ENCODE measurements around the gene PLXNA2. TPM values are rescaled to one million over a fixed set of nuclear protein-coding genes. Genes with fewer than 3 reads are reported as not detected.

PLXNA2 gene
- total RNA-seq, 1 experiment from 2014 or later = 0.89 TPM

DNA sequence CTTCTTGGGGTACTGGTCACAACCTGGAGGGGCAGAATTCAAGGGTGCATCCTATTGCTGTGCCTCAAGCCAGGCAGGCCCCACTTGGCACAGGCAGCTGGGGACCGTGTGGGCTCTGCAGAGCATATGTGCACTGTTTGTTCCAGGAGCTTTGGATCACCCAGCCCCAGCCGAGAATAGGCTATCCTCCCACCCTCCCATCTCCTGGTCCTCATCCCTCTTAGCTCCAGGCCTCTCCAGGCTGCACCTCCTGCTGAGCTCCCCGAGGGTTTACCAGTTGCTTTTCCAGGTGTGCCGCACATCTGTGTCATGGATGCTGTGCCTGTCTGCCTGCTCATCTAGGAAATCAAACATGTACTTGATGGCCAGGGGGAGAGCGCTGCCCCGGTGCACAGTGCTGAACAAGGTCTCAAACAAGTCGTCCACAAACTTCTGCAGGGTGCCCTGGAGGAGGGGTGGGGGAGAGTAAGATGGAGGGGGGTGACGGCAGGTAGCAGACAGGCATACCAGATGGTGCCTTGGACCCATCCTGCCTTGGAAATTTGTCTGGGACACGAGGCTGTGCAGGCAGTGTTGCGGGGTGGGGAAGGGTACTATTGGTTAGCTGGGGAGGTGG is 212.8 kb downstream of the PLXNA2 start:
- BruUV-seq (replicated peaks) = no TSS peak
- ATAC-seq (no peak), DNase-seq (ENCODE audit: low read depth, low spot score) (no peak)
- intact Hi-C loops (cut with micrococcal nuclease) = no loop called here
- CTCF ChIA-PET = interaction anchor here (2.0 kb wide), 1 partner anchor 9 kb away, joined by 4 read pairs; no protein-coding TSS in a partner anchor
- Histone ChIP-seq H2AFZ (ENCODE audit: low read depth, low read length, poor library complexity, severe bottlenecking) (no peak overlapping the region), H3K9ac (ENCODE audit: low read length) (no peak overlapping the region), H4K20me1 (ENCODE audit: insufficient read depth) (no peaks in the 10 kb centered on the region), H3K9me2 (ENCODE audit: insufficient read depth) (no peaks in the 10 kb centered on the region), H3K79me2 (ENCODE audit: insufficient read depth, low read length) (no peaks in the 10 kb centered on the region), H3K27ac (ENCODE audit: low read depth, low read length) (no peak overlapping the region), H3K4me1 (ENCODE audit: control insufficient read depth in 1 of 2, insufficient read depth in 2 of 2, low read length in 2 of 2) (no peaks in the 10 kb centered on the region), H3K27me3 (ENCODE audit: insufficient read depth, low read length) (no peaks in the 10 kb centered on the region; the same call in none of the 2 replicates), H3K36me3 (ENCODE audit: control insufficient read depth in 1 of 2, insufficient read depth in 2 of 2, low read length in 2 of 2) (no peaks in the 10 kb centered on the region), H3K9me3 (ENCODE audit: control insufficient read depth in 1 of 2, insufficient read depth in 1 of 2, low read depth in 1 of 2, low read length in 2 of 2) (no peaks in the 10 kb centered on the region), H3K4me2 (ENCODE audit: low read length) (no peak overlapping the region), H3K4me3 (replicated peaks in 1 of 2; ENCODE audit: low read depth in 1 of 2, low read length in 2 of 2) (no peak overlapping the region)
- TF ChIP-seq, protein P1, sequence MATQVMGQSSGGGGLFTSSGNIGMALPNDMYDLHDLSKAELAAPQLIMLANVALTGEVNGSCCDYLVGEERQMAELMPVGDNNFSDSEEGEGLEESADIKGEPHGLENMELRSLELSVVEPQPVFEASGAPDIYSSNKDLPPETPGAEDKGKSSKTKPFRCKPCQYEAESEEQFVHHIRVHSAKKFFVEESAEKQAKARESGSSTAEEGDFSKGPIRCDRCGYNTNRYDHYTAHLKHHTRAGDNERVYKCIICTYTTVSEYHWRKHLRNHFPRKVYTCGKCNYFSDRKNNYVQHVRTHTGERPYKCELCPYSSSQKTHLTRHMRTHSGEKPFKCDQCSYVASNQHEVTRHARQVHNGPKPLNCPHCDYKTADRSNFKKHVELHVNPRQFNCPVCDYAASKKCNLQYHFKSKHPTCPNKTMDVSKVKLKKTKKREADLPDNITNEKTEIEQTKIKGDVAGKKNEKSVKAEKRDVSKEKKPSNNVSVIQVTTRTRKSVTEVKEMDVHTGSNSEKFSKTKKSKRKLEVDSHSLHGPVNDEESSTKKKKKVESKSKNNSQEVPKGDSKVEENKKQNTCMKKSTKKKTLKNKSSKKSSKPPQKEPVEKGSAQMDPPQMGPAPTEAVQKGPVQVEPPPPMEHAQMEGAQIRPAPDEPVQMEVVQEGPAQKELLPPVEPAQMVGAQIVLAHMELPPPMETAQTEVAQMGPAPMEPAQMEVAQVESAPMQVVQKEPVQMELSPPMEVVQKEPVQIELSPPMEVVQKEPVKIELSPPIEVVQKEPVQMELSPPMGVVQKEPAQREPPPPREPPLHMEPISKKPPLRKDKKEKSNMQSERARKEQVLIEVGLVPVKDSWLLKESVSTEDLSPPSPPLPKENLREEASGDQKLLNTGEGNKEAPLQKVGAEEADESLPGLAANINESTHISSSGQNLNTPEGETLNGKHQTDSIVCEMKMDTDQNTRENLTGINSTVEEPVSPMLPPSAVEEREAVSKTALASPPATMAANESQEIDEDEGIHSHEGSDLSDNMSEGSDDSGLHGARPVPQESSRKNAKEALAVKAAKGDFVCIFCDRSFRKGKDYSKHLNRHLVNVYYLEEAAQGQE (IDR thresholded peaks at IDR 0.05; ENCODE audit: low read depth) = no peak
- TF ChIP-seq YY1 (IDR thresholded peaks at IDR 0.05; ENCODE audit: extremely low read depth, insufficient replicate concordance, low read depth, low read length) (no peak), ELF1 (IDR thresholded peaks at IDR 0.05; ENCODE audit: borderline replicate concordance, low read depth) (no peak), EGR1 (IDR thresholded peaks at IDR 0.05; ENCODE audit: low read depth) (no peak), ZFX (IDR thresholded peaks at IDR 0.05) (no peak), SIN3A (IDR thresholded peaks at IDR 0.05; ENCODE audit: low read depth) (no peak), TCF7L2 (IDR thresholded peaks at IDR 0.05; ENCODE audit: borderline replicate concordance, extremely low read depth, insufficient read depth, insufficient read length) (no peak), EZH2 (IDR thresholded peaks at IDR 0.05) (no peak), POLR2A (IDR thresholded peaks at IDR 0.05; ENCODE audit: borderline replicate concordance, extremely low read depth, insufficient read depth, insufficient read length) (no peak), FOSL1 (IDR thresholded peaks at IDR 0.05; ENCODE audit: low read depth) (no peak), SP1 (IDR thresholded peaks at IDR 0.05; ENCODE audit: low read depth) (no peak), JUND (IDR thresholded peaks at IDR 0.05) (no peak)
- TF ChIP-seq, protein P2, sequence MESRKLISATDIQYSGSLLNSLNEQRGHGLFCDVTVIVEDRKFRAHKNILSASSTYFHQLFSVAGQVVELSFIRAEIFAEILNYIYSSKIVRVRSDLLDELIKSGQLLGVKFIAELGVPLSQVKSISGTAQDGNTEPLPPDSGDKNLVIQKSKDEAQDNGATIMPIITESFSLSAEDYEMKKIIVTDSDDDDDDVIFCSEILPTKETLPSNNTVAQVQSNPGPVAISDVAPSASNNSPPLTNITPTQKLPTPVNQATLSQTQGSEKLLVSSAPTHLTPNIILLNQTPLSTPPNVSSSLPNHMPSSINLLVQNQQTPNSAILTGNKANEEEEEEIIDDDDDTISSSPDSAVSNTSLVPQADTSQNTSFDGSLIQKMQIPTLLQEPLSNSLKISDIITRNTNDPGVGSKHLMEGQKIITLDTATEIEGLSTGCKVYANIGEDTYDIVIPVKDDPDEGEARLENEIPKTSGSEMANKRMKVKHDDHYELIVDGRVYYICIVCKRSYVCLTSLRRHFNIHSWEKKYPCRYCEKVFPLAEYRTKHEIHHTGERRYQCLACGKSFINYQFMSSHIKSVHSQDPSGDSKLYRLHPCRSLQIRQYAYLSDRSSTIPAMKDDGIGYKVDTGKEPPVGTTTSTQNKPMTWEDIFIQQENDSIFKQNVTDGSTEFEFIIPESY (IDR thresholded peaks at IDR 0.05; ENCODE audit: extremely low read depth, insufficient replicate concordance, low read length) = no peak
- TF ChIP-seq, protein P3, sequence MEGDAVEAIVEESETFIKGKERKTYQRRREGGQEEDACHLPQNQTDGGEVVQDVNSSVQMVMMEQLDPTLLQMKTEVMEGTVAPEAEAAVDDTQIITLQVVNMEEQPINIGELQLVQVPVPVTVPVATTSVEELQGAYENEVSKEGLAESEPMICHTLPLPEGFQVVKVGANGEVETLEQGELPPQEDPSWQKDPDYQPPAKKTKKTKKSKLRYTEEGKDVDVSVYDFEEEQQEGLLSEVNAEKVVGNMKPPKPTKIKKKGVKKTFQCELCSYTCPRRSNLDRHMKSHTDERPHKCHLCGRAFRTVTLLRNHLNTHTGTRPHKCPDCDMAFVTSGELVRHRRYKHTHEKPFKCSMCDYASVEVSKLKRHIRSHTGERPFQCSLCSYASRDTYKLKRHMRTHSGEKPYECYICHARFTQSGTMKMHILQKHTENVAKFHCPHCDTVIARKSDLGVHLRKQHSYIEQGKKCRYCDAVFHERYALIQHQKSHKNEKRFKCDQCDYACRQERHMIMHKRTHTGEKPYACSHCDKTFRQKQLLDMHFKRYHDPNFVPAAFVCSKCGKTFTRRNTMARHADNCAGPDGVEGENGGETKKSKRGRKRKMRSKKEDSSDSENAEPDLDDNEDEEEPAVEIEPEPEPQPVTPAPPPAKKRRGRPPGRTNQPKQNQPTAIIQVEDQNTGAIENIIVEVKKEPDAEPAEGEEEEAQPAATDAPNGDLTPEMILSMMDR (IDR thresholded peaks at IDR 0.05 in 2 of 3, conservative IDR thresholded peaks at IDR 0.05 in 1 of 3; ENCODE audit: borderline replicate concordance in 1 of 3, insufficient read depth in 1 of 3, low read depth in 2 of 3, low read length in 2 of 3) = no peak
- POLR2A ChIA-PET = no interaction called here
- RAD21 ChIA-PET (ENCODE audit: low non-redundant PET in 1 of 2, low total read pairs in 2 of 2, uncharacterized antibody in 2 of 2, unreplicated experiment in 2 of 2) = no interaction called here

All from HCT116 (cell line).